ENCODE results near the gene PDE6H. TPM values are rescaled to one million over a fixed set of nuclear protein-coding genes. Genes with fewer than 3 reads are reported as not detected.

The PDE6H gene
- total RNA-seq, 1 donor from 2014 or later: not detected

DNA sequence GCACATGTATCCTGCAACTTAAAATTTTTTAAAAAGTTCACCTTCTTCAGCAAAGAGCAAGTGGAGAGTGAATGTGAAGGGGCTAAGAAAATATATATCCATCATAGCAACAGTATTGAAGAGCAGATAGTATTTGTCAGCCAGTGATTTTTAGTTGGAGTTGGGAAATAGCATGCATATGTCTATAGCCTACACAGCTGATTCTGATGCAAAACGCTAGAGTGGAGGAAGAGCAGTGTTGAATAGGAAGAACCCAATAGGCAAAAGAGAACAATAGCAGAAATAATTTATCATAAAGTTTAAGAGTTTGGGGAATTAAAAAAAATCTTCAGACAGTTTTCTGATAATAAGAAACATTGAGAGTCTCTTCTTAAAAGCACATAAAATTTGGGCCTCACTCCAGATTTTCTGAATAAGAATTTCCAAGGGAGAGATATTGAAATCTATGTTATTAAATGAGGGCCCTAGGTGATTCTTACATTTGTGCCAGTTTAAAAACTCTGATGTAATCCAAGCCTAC, 12.0 kb downstream of the PDE6H start:
- intact Hi-C loops (cut with micrococcal nuclease): loop anchor here (5.0 kb wide), 1 partner anchor 38 kb away; no protein-coding TSS in a partner anchor
- H3K4me3 Mint-ChIP-seq (ENCODE audit: low read depth): no peak overlapping the region
- DNase-seq (ENCODE audit: low spot score): no peak
- H3K9me3 Mint-ChIP-seq: peaks cover 3% of the 10 kb centered on the region
- peaks cover 42% of the 10 kb centered on the region for H3K4me1 Mint-ChIP-seq (ENCODE audit: low read depth)
- no peak overlapping the region for H3K27ac Mint-ChIP-seq
- no peaks in the 10 kb centered on the region for H3K36me3 Mint-ChIP-seq (ENCODE audit: low read depth)
- peaks cover 3% of the 10 kb centered on the region for H3K27me3 Mint-ChIP-seq (ENCODE audit: low read depth)

GRCh38 chr12:14986449-14986848, 13.6 kb downstream of the PDE6H start:
- DNase-seq (ENCODE audit: low spot score): no peak
- peaks cover 15% of the 10 kb centered on the region for H3K9me3 Mint-ChIP-seq
- H3K36me3 Mint-ChIP-seq (ENCODE audit: low read depth): no peaks in the 10 kb centered on the region
- H3K4me1 Mint-ChIP-seq (ENCODE audit: low read depth): peaks cover 29% of the 10 kb centered on the region
- H3K4me3 Mint-ChIP-seq (ENCODE audit: low read depth): no peak overlapping the region
- peaks cover 3% of the 10 kb centered on the region for H3K27me3 Mint-ChIP-seq (ENCODE audit: low read depth)
- intact Hi-C loops (cut with micrococcal nuclease): no loop called here
- H3K27ac Mint-ChIP-seq: no peak overlapping the region

DNA sequence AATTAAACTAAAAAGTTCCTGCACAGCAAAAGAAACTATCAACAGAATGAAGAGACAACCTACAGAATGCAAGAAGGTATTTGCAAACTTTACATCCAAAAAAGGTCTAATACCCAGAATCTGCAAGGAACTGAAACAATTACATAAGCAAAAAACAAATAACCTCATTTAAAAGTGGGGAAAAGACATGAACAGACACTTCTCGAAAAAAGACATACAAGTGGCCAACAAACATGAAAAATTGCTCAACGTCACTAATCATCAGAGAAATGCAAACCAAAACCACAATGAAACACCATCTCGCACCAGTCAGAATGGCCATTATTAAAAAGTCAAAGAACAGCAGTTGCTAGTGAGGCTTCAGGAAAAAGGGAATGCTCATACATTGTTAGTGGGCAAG, 15.2 kb downstream of the PDE6H start:
- Mint-ChIP-seq H3K9me3 (peaks cover 15% of the 10 kb centered on the region), H3K4me1 (ENCODE audit: low read depth) (peaks cover 19% of the 10 kb centered on the region), H3K36me3 (ENCODE audit: low read depth) (no peaks in the 10 kb centered on the region), H3K27me3 (ENCODE audit: low read depth) (peaks cover 3% of the 10 kb centered on the region), H3K4me3 (ENCODE audit: low read depth) (no peak overlapping the region), H3K27ac (no peak overlapping the region)
- intact Hi-C loops (cut with micrococcal nuclease): no loop called here
- DNase-seq (ENCODE audit: low spot score): no peak

GRCh38 chr12:14989790-14990189, 16.9 kb downstream of the PDE6H start:
- DNase-seq (ENCODE audit: low spot score): no peak
- intact Hi-C loops (cut with micrococcal nuclease): no loop called here
- H3K4me3 Mint-ChIP-seq (ENCODE audit: low read depth): no peak overlapping the region
- H3K9me3 Mint-ChIP-seq: peaks cover 15% of the 10 kb centered on the region
- peaks cover 24% of the 10 kb centered on the region for H3K4me1 Mint-ChIP-seq (ENCODE audit: low read depth)
- H3K27ac Mint-ChIP-seq: no peak overlapping the region
- H3K36me3 Mint-ChIP-seq (ENCODE audit: low read depth): no peaks in the 10 kb centered on the region
- H3K27me3 Mint-ChIP-seq (ENCODE audit: low read depth): peaks cover 3% of the 10 kb centered on the region

DNA sequence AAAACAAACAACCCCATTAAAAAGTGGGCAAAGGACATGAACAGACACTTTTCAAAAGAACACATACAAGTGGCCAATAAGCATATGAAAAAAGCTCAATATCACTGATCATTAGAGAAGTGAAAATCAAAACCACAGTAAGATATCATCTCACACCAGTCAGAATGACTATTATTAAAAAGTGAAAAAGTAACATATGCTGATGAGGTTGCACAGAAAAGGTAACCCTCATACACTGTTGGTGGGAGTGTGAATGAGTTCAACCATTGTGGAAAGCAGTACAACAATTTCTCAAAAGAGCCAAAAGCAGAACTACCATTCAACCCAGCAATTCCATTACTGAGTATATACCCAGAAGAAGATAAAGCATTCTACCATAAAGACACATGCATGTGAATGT, 18.2 kb downstream of the PDE6H start:
- intact Hi-C loops (cut with micrococcal nuclease): no loop called here
- H3K27ac Mint-ChIP-seq: no peak overlapping the region
- H3K27me3 Mint-ChIP-seq (ENCODE audit: low read depth): peaks cover 3% of the 10 kb centered on the region
- no peak for DNase-seq (ENCODE audit: low spot score)
- no peak overlapping the region for H3K4me3 Mint-ChIP-seq (ENCODE audit: low read depth)
- peaks cover 15% of the 10 kb centered on the region for H3K9me3 Mint-ChIP-seq
- no peaks in the 10 kb centered on the region for H3K36me3 Mint-ChIP-seq (ENCODE audit: low read depth)
- peaks cover 32% of the 10 kb centered on the region for H3K4me1 Mint-ChIP-seq (ENCODE audit: low read depth)

DNA sequence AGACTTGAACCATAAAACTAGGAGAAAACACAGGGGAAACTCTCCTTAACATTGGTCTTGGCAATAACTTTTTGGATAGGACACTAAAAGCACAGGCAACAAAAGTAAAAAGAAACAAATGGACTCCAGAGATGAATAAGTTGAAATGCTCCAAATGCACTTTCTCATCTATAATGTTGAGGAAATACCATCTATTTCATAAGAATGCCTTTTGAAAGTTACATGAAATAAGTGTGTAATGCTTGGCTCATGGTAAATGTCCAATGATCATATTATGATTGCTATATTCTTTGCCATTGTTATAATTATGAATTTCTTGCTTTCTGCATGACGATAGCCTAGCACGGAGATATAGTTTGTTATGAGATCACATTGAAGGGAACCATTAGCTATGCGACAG, 19.8 kb downstream of the PDE6H start:
- no peaks in the 10 kb centered on the region for H3K36me3 Mint-ChIP-seq (ENCODE audit: low read depth)
- H3K4me1 Mint-ChIP-seq (ENCODE audit: low read depth): peaks cover 30% of the 10 kb centered on the region
- no peak overlapping the region for H3K27ac Mint-ChIP-seq
- intact Hi-C loops (cut with micrococcal nuclease): no loop called here
- no peak for DNase-seq (ENCODE audit: low spot score)
- H3K9me3 Mint-ChIP-seq: peaks cover 15% of the 10 kb centered on the region
- H3K4me3 Mint-ChIP-seq (ENCODE audit: low read depth): no peak overlapping the region
- H3K27me3 Mint-ChIP-seq (ENCODE audit: low read depth): peaks cover 5% of the 10 kb centered on the region

- Mint-ChIP-seq H3K9me3 (peaks cover 15% of the 10 kb centered on the region), H3K27me3 (ENCODE audit: low read depth) (peaks cover 7% of the 10 kb centered on the region), H3K36me3 (ENCODE audit: low read depth) (no peaks in the 10 kb centered on the region), H3K27ac (no peak overlapping the region), H3K4me3 (ENCODE audit: low read depth) (no peak overlapping the region), H3K4me1 (ENCODE audit: low read depth) (peaks cover 30% of the 10 kb centered on the region)
- no peak for DNase-seq (ENCODE audit: low spot score)
- intact Hi-C loops (cut with micrococcal nuclease): no loop called here
These were observed 20.3 kb downstream of the PDE6H start for GRCh38 chr12:14993117-14993516.

- intact Hi-C loops (cut with micrococcal nuclease): loop anchor here (2.0 kb wide), 1 partner anchor 57 kb away; no protein-coding TSS in a partner anchor
These were observed 20.9 kb downstream of the PDE6H start for GRCh38 chr12:14993537-14994266.

DNA sequence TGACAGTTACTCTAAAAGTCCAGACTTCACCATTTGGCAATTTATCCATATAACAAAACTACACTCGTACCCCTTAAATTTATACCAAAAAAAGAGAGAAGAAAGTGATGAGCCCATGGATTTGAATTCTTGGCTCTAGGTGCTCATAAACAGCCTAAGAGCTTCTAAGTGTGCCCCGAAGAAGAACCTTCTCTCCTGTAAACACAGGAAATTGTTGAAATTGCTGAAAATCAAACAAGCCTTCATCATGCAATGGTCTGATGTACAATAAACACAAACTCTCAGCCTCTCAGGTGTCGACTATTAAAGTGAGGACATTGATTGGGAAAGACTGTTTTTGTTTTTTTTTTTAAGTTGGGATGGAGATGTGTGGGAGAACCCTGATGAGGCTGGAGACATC, 21.8 kb downstream of the PDE6H start:
- Mint-ChIP-seq H3K27ac (no peak overlapping the region), H3K27me3 (ENCODE audit: low read depth) (peaks cover 19% of the 10 kb centered on the region), H3K9me3 (peaks cover 15% of the 10 kb centered on the region), H3K4me3 (ENCODE audit: low read depth) (no peak overlapping the region), H3K4me1 (ENCODE audit: low read depth) (peaks cover 27% of the 10 kb centered on the region), H3K36me3 (ENCODE audit: low read depth) (no peaks in the 10 kb centered on the region)
- intact Hi-C loops (cut with micrococcal nuclease): loop anchor here (1.0 to 2.0 kb wide), 2 partner anchors 33 to 58 kb away; partner anchors contain the start of gene ARHGDIB
- no peak for DNase-seq (ENCODE audit: low spot score)

More at GRCh38 chr12:14993537-14994266, 20.9 kb downstream of the PDE6H start:
- Mint-ChIP-seq H3K27ac (no peak overlapping the region), H3K4me1 (ENCODE audit: low read depth) (peaks cover 30% of the 10 kb centered on the region), H3K27me3 (ENCODE audit: low read depth) (peaks cover 12% of the 10 kb centered on the region), H3K4me3 (ENCODE audit: low read depth) (no peak overlapping the region), H3K36me3 (ENCODE audit: low read depth) (no peaks in the 10 kb centered on the region), H3K9me3 (peaks cover 15% of the 10 kb centered on the region)
- DNase-seq (ENCODE audit: low spot score): no peak

DNA sequence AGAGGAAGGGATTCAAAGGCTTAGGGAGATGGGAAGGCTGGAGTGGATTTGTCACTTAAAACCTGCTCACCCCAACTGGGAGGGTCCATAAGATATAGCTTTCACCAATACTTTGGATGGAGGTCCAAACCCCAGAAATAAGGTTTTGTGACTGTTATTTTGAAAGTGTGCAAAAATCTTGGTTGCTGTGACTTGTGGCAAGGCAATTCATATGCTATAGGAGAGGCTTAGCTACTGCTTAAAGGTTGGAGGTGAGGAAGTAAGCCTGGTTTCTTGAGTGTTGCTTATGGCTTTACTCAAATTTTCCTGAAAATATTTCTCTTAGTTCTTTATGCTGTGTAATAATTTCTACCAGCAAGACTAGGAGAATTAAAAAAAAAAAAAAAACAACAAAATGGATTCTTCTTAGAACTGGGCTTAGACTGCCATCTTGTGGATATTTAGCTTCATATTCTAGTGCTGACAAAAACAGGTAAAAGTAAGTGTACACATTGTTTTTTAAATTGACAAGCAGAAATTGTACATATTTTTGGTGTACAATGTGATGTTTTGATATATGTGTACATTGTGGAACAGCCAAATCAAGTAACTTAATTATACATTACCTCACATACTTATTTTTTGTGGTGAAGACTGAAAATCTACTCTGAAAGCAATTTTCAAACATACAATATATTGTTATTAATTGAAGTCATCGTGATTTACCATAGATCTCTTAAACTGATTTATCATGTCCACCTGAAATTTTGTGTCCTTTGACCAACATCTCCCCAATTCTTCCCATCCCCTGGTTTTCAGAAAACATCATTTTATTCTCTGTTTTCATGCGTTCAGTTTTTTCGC, 23.0 kb downstream of the PDE6H start:
- Mint-ChIP-seq H3K27me3 (ENCODE audit: low read depth) (peaks cover 27% of the 10 kb centered on the region), H3K27ac (no peak overlapping the region), H3K4me3 (ENCODE audit: low read depth) (no peak overlapping the region), H3K4me1 (ENCODE audit: low read depth) (peaks cover 23% of the 10 kb centered on the region), H3K9me3 (peaks cover 5% of the 10 kb centered on the region), H3K36me3 (ENCODE audit: low read depth) (no peaks in the 10 kb centered on the region)
- intact Hi-C loops (cut with micrococcal nuclease): loop anchor here (1.0 to 2.0 kb wide), 4 partner anchors 35 to 273 kb away; partner anchors contain the start of gene ARHGDIB
- no peak for DNase-seq (ENCODE audit: low spot score)

DNA sequence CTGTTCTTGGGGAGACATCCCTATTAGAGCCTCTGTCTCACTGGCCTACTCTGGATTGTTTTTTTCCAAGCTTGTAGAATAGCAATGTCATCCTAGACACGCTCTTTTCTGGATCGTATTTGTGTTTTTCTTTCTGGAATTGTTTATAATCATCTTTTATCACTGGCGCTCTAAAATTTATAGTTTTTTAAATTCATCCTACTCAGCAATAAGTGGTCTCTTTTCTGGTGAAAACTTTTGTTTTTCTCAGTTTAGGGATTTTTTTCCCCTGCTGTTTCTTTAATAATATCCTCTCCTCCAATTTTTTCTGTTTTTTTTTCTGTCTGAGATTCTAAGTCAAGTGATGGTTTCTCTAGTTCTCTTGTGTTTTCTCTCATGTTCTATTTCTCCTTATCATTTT, 25.2 kb downstream of the PDE6H start:
- H3K9me3 Mint-ChIP-seq: no peaks in the 10 kb centered on the region
- H3K27ac Mint-ChIP-seq: no peak overlapping the region
- no peak overlapping the region for H3K4me3 Mint-ChIP-seq (ENCODE audit: low read depth)
- peaks cover 43% of the 10 kb centered on the region for H3K27me3 Mint-ChIP-seq (ENCODE audit: low read depth)
- DNase-seq (ENCODE audit: low spot score): no peak
- peaks cover 23% of the 10 kb centered on the region for H3K4me1 Mint-ChIP-seq (ENCODE audit: low read depth)
- intact Hi-C loops (cut with micrococcal nuclease): loop anchor here (2.0 kb wide), 1 partner anchor 275 kb away; no protein-coding TSS in a partner anchor
- H3K36me3 Mint-ChIP-seq (ENCODE audit: low read depth): no peaks in the 10 kb centered on the region

DNA sequence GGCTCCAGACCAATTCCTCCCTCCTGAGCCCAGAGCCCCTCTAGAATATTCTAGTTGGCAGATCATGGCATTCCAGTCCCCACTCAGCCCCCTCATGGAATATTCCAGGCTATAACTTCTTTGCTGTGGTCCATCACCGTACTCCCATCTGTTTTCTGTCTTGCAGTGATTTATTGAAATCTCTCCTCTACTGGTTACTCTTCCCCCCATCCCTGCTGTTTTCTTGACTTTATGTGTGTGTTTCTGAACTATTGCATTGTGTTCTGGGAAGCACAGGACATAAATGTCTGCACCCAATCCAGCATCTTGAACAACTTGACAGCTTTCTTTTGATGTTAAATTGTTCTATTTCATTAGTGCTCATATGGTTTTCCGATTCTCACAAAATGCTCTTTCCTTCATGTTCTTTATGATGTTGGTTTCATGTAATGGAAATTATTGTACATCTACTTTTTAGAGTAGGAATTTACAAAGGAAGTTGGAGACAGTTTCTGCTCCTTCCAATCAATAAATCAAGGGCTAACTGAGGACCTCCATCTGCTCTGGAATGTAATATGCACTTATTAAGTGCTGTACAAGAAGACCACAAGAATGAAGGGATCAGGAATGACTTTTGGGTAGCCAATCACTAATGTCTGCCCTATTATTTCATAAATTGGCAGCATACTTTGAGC, 26.3 kb downstream of the PDE6H start:
- no peaks in the 10 kb centered on the region for H3K36me3 Mint-ChIP-seq (ENCODE audit: low read depth)
- intact Hi-C loops (cut with micrococcal nuclease): no loop called here
- no peaks in the 10 kb centered on the region for H3K9me3 Mint-ChIP-seq
- peaks cover 50% of the 10 kb centered on the region for H3K27me3 Mint-ChIP-seq (ENCODE audit: low read depth)
- H3K4me1 Mint-ChIP-seq (ENCODE audit: low read depth): peaks cover 15% of the 10 kb centered on the region
- H3K4me3 Mint-ChIP-seq (ENCODE audit: low read depth): no peak overlapping the region
- H3K27ac Mint-ChIP-seq: no peak overlapping the region
- DNase-seq (ENCODE audit: low spot score): no peak

Measured in activated T-helper 2 cell treated with anti-CD3 and anti-CD28 coated beads, Interferon-gamma antibody, Interleukin-2, Interleukin-4, amounts not matched to agents 10 μg/mL and 5 μg/mL and 100 μg/mL, durations not matched to agents 14 hours and 24 hours and 36 hours (primary cell).